GM23338 (cell line): ENCODE results near the gene CNTNAP2. TPM values are rescaled to one million over a fixed set of nuclear protein-coding genes. Genes with fewer than 3 reads are reported as not detected.

Experiments used
- ATAC-seq: fragments of 200-7000 bp; cut with Tn5 transposase; 3 replicates; pipeline ENCODE4 v1.9.1; 2020
- DNase-seq: peaks from one replicate; pipeline ENCODE4 v3.0.0-alpha.2; 2015; ENCODE audit warnings: low spot score
- H2AFZ ChIP-seq: fragments of 200-600 bp; sonication (generic); 2 replicates; pipeline ENCODE4 v1.8.0; 2016; ENCODE audit warnings: antibody characterized with exemption, mild to moderate bottlenecking, moderate library complexity
- H3F3A ChIP-seq: fragments of 200-600 bp; sonication (generic); replicated peaks from 2 replicates; pipeline ENCODE4 v1.8.0; 2017; ENCODE audit warnings: antibody characterized with exemption, mixed run types, low read depth
- H3K27ac ChIP-seq: fragments of 200-600 bp; sonication (generic); 2 replicates; pipeline ENCODE4 v1.6.1; 2016; ENCODE audit warnings: low read depth
- H3K27me3 ChIP-seq: fragments of 200-600 bp; sonication (generic); 2 replicates; pipeline ENCODE4 v1.8.0; 2016; ENCODE audit warnings: mild to moderate bottlenecking, mixed run types, moderate library complexity; ENCODE audit not compliant: insufficient read depth
- H3K36me3 ChIP-seq: fragments of 200-600 bp; sonication (generic); 2 replicates; pipeline ENCODE4 v1.8.0; 2016; ENCODE audit warnings: mild to moderate bottlenecking; ENCODE audit not compliant: insufficient read depth
- H3K4me1 ChIP-seq: fragments of 200-600 bp; sonication (generic); 2 replicates; pipeline ENCODE4 v1.8.0; 2016; ENCODE audit warnings: mild to moderate bottlenecking, moderate library complexity; ENCODE audit not compliant: insufficient read depth
- H3K4me2 ChIP-seq: fragments of 200-600 bp; sonication (generic); 2 replicates; pipeline ENCODE4 v1.7.1; 2017; ENCODE audit warnings: mixed run types
- H3K4me3 ChIP-seq: fragments of 200-600 bp; sonication (generic); 2 replicates; pipeline ENCODE4 v1.6.1; 2016; ENCODE audit warnings: mixed run types
- H3K79me2 ChIP-seq: fragments of 200-600 bp; sonication (generic); replicated peaks from 2 replicates; pipeline ENCODE4 v1.8.0; 2017; ENCODE audit warnings: mild to moderate bottlenecking; ENCODE audit not compliant: insufficient read depth
- H3K9me2 ChIP-seq: fragments of 200-600 bp; sonication (generic); 2 replicates; pipeline ENCODE4 v1.8.0; 2017; ENCODE audit not compliant: insufficient read depth
- H4K20me1 ChIP-seq: fragments of 200-600 bp; sonication (generic); replicated peaks from 2 replicates; pipeline ENCODE4 v1.8.0; 2017; ENCODE audit warnings: mild to moderate bottlenecking; ENCODE audit not compliant: insufficient read depth
- H3K27ac Mint-ChIP-seq: 2 replicates; pipeline ENCODE4 v1.8.0; 2020; ENCODE audit warnings: inconsistent platforms, mild to moderate bottlenecking, moderate library complexity, mixed read lengths
- H3K27me3 Mint-ChIP-seq: 3 replicates; pipeline ENCODE4 v1.8.0; 2022; ENCODE audit warnings: low read depth, mild to moderate bottlenecking, moderate library complexity, mixed read lengths, inconsistent platforms; ENCODE audit not compliant: insufficient read depth, poor library complexity
- H3K36me3 Mint-ChIP-seq: 3 replicates; pipeline ENCODE4 v1.8.0; 2021; ENCODE audit warnings: low read depth, mild to moderate bottlenecking, inconsistent platforms, moderate library complexity, mixed read lengths
- H3K4me1 Mint-ChIP-seq: 3 replicates; pipeline ENCODE4 v1.8.0; 2020; ENCODE audit warnings: mild to moderate bottlenecking, inconsistent platforms, mixed read lengths
- H3K4me3 Mint-ChIP-seq: 3 replicates; pipeline ENCODE4 v1.8.0; 2021; ENCODE audit warnings: moderate library complexity, mild to moderate bottlenecking, inconsistent platforms, mixed read lengths
- H3K9me3 Mint-ChIP-seq: 3 replicates; pipeline ENCODE4 v1.8.0; 2020; ENCODE audit warnings: moderate library complexity, mild to moderate bottlenecking, inconsistent platforms, mixed read lengths
- CREB1 ChIP-seq: fragments of 250-450 bp; sonication (Bioruptor Pico); IDR thresholded peaks from 2 replicates; pipeline ENCODE4 v1.5.0; 2020; ENCODE audit warnings: low read depth, mild to moderate bottlenecking, moderate library complexity
- EZH2 ChIP-seq: fragments of 200-600 bp; sonication (generic); IDR thresholded peaks from one replicate; pipeline ENCODE4 v1.8.0; 2017; ENCODE audit warnings: antibody characterized with exemption, mild to moderate bottlenecking, low read depth; ENCODE audit not compliant: unreplicated experiment
- EZH2phosphoT487 ChIP-seq: fragments of 200-600 bp; sonication (generic); IDR thresholded peaks from one replicate; pipeline ENCODE4 v1.8.1; 2018; ENCODE audit warnings: antibody characterized with exemption; ENCODE audit not compliant: unreplicated experiment
- NANOG ChIP-seq: IDR thresholded peaks from 2 replicates; pipeline ENCODE4 v1.6.1; 2016; ENCODE audit warnings: antibody characterized with exemption, borderline replicate concordance
- POLR2AphosphoS5 ChIP-seq: IDR thresholded peaks from 2 replicates; pipeline ENCODE4 v1.6.1; 2016; ENCODE audit warnings: antibody characterized with exemption, low read depth
- STAT1 ChIP-seq: IDR thresholded peaks from one replicate; pipeline ENCODE4 v1.6.1; 2016; ENCODE audit warnings: antibody characterized with exemption; ENCODE audit not compliant: unreplicated experiment
- ZNF114 ChIP-seq: fragments of 250-450 bp; sonication (Bioruptor Pico); IDR thresholded peaks from 2 replicates; pipeline ENCODE4 v1.5.0; 2020; ENCODE audit warnings: mild to moderate bottlenecking, moderate library complexity
- ZNF331 ChIP-seq: fragments of 250-450 bp; sonication (Bioruptor Pico); IDR thresholded peaks from 2 replicates; pipeline ENCODE4 v1.5.0; 2020; ENCODE audit warnings: low read depth, mild to moderate bottlenecking, moderate library complexity
- polyA plus RNA-seq: library from polyadenylated mRNA; unstranded; fragments of >200 nt; fragmentation: Nextera tagmentation; extraction: Ambion mirVana; gene quantifications from 2 replicates; pipeline ENCODE4 v1.2.1, GENCODE V29; 2016
- total RNA-seq: library from RNA; depleted of rRNA; stranded (reverse); fragments of >200 nt; shearing (Covaris generic); gene quantifications from 2 replicates; pipeline ENCODE4 v1.2.3, GENCODE V29; 2014
- TF ChIP-seq, protein P1 (sequence below): IDR thresholded peaks from 2 replicates; pipeline ENCODE4 v1.6.1; 2016; ENCODE audit warnings: antibody characterized with exemption
- TF ChIP-seq, protein P2 (sequence below), 2 experiments: fragments of 200-600 bp in 1 of 2; sonication (generic) in 1 of 2; conservative IDR thresholded peaks; 2 replicates each; pipeline versions ENCODE4 v1.5.1 to v1.6.1; 2016 to 2017; ENCODE audit warnings: antibody characterized with exemption in 2 of 2, low read depth in 2 of 2, mild to moderate bottlenecking in 2 of 2, moderate library complexity in 1 of 2
- TF ChIP-seq, protein P3 (sequence below): IDR thresholded peaks from one replicate; pipeline ENCODE4 v1.6.1; 2018; ENCODE audit warnings: antibody characterized with exemption; ENCODE audit not compliant: unreplicated experiment

The CNTNAP2 gene
- total and polyA plus RNA-seq, 2 experiments from 2014 or later, result 38.2 to 61.3 TPM

DNA sequence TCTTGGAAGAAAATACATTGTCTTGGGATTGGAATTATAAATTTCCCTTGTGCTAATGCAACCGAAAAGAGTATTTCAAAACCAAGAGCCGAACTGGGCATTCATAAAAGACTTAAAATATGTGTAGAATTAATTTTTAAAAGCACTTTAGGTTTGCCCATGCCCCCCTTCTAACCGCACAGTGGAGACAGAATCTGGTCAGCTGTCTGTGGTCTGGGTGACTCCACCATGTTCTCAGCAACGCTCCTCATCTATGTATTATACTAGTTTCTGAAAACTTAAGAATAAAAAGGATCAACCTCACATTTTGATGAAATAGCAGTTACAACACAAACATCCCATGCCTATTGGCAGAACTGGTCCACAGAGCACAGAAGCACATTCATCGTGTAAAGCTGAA is 2281.4 kb downstream of the CNTNAP2 start (continued):
- TF ChIP-seq EZH2 (no peak), CREB1 (CRISPR knock-in tag) (no peak), EZH2phosphoT487 (no peak), POLR2AphosphoS5 (no peak)
- TF ChIP-seq, protein P1, sequence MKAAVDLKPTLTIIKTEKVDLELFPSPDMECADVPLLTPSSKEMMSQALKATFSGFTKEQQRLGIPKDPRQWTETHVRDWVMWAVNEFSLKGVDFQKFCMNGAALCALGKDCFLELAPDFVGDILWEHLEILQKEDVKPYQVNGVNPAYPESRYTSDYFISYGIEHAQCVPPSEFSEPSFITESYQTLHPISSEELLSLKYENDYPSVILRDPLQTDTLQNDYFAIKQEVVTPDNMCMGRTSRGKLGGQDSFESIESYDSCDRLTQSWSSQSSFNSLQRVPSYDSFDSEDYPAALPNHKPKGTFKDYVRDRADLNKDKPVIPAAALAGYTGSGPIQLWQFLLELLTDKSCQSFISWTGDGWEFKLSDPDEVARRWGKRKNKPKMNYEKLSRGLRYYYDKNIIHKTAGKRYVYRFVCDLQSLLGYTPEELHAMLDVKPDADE, result no peak
- TF ChIP-seq, protein P2, sequence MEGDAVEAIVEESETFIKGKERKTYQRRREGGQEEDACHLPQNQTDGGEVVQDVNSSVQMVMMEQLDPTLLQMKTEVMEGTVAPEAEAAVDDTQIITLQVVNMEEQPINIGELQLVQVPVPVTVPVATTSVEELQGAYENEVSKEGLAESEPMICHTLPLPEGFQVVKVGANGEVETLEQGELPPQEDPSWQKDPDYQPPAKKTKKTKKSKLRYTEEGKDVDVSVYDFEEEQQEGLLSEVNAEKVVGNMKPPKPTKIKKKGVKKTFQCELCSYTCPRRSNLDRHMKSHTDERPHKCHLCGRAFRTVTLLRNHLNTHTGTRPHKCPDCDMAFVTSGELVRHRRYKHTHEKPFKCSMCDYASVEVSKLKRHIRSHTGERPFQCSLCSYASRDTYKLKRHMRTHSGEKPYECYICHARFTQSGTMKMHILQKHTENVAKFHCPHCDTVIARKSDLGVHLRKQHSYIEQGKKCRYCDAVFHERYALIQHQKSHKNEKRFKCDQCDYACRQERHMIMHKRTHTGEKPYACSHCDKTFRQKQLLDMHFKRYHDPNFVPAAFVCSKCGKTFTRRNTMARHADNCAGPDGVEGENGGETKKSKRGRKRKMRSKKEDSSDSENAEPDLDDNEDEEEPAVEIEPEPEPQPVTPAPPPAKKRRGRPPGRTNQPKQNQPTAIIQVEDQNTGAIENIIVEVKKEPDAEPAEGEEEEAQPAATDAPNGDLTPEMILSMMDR (conservative IDR thresholded peaks at IDR 0.05; ENCODE audit: low read depth in 2 of 2), result no peak

DNA sequence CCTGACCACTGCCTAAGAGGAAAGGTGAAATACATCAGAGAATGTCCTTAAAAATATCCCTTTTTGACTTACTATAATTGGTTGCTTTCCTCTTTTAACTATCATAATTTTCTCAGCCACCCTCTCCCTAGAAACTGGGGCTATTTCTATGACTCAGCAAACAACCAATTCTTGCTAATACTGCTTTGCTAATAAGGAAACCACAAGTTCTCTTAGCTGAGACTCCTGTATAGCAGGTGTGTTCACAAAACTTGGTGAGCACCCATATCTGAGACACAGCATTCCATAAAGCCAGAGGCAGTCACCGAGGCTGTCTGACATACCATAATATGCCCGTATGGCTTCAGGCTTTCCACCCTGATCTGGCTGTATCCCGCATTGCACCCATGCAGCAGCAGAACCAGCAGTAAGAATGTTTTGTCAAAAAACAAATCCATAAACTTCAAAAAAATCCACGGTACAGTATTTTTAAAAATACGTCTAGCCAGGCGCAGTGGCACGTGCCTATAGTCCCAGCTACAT is 2282.3 kb downstream of the CNTNAP2 start:
- no peaks in the 10 kb centered on the region; the same call in 1 of the 2 replicates for H3K79me2 ChIP-seq
- no peaks in the 10 kb centered on the region for H3K36me3 Mint-ChIP-seq
- no peak overlapping the region for H3K4me2 ChIP-seq
- H2AFZ ChIP-seq, result no peak overlapping the region
- H3K4me1 Mint-ChIP-seq, result peaks cover 78% of the 10 kb centered on the region
- no peaks in the 10 kb centered on the region for H3K9me3 Mint-ChIP-seq
- H3K4me3 Mint-ChIP-seq, result no peak overlapping the region
- no peaks in the 10 kb centered on the region for H3K27me3 ChIP-seq
- H3K9me2 ChIP-seq, result no peaks in the 10 kb centered on the region
- no peak for ATAC-seq
- H3F3A ChIP-seq, result no peaks in the 10 kb centered on the region
- no peak overlapping the region for H3K27ac ChIP-seq
- H3K27me3 Mint-ChIP-seq, result peaks cover 8% of the 10 kb centered on the region
- H4K20me1 ChIP-seq, result no peaks in the 10 kb centered on the region
- no peaks in the 10 kb centered on the region for H3K36me3 ChIP-seq
- DNase-seq, result no peak
- peaks cover 60% of the 10 kb centered on the region for H3K4me1 ChIP-seq
- peak overlapping the region; percentile 37; the same call in 1 of the 2 replicates for H3K27ac Mint-ChIP-seq
- no peak overlapping the region for H3K4me3 ChIP-seq
- TF ChIP-seq NANOG (no peak), ZNF114 (no peak), EZH2 (no peak), POLR2AphosphoS5 (no peak), ZNF331 (no peak), CREB1 (CRISPR knock-in tag) (no peak), EZH2phosphoT487 (no peak), STAT1 (no peak)
- TF ChIP-seq, protein P2 (conservative IDR thresholded peaks at IDR 0.05; ENCODE audit: low read depth in 2 of 2), result no peak
- TF ChIP-seq, protein P1, result no peak
- TF ChIP-seq, protein P3, sequence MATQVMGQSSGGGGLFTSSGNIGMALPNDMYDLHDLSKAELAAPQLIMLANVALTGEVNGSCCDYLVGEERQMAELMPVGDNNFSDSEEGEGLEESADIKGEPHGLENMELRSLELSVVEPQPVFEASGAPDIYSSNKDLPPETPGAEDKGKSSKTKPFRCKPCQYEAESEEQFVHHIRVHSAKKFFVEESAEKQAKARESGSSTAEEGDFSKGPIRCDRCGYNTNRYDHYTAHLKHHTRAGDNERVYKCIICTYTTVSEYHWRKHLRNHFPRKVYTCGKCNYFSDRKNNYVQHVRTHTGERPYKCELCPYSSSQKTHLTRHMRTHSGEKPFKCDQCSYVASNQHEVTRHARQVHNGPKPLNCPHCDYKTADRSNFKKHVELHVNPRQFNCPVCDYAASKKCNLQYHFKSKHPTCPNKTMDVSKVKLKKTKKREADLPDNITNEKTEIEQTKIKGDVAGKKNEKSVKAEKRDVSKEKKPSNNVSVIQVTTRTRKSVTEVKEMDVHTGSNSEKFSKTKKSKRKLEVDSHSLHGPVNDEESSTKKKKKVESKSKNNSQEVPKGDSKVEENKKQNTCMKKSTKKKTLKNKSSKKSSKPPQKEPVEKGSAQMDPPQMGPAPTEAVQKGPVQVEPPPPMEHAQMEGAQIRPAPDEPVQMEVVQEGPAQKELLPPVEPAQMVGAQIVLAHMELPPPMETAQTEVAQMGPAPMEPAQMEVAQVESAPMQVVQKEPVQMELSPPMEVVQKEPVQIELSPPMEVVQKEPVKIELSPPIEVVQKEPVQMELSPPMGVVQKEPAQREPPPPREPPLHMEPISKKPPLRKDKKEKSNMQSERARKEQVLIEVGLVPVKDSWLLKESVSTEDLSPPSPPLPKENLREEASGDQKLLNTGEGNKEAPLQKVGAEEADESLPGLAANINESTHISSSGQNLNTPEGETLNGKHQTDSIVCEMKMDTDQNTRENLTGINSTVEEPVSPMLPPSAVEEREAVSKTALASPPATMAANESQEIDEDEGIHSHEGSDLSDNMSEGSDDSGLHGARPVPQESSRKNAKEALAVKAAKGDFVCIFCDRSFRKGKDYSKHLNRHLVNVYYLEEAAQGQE, result no peak
